NT2/D1 (cell line): Measurements from ENCODE around the gene DCDC2C.

Experiments used
- DNase-seq: peaks from one replicate; pipeline ENCODE4 v3.0.0-alpha.2; 2011; ENCODE audit warnings: low read depth, low spot score
- H3K27me3 ChIP-seq: 2 replicates; pipeline ENCODE4 v1.6.0; 2011; ENCODE audit warnings: mild to moderate bottlenecking; ENCODE audit not compliant: insufficient read length, insufficient read depth
- H3K36me3 ChIP-seq: 2 replicates; pipeline ENCODE4 v1.6.1; 2011; ENCODE audit warnings: mild to moderate bottlenecking, low read length, mixed read lengths; ENCODE audit not compliant: insufficient read depth, insufficient read length
- H3K4me1 ChIP-seq: 2 replicates; pipeline ENCODE4 v1.5.1; 2011; ENCODE audit not compliant: insufficient read depth, insufficient read length
- H3K4me3 ChIP-seq: 2 replicates; pipeline ENCODE4 v1.5.1; 2011; ENCODE audit warnings: low read depth; ENCODE audit not compliant: insufficient read length
- H3K9ac ChIP-seq: 2 replicates; pipeline ENCODE4 v1.6.0; 2011; ENCODE audit warnings: low read depth; ENCODE audit not compliant: insufficient read length
- H3K9me3 ChIP-seq: 2 replicates; pipeline ENCODE4 v1.5.1; 2011; ENCODE audit warnings: mild to moderate bottlenecking, low read length; ENCODE audit not compliant: insufficient read depth
- SUZ12 ChIP-seq: IDR thresholded peaks from 2 replicates; pipeline ENCODE4 v1.6.1; 2011; ENCODE audit not compliant: insufficient read length, insufficient read depth; ENCODE audit errors: extremely low read depth
- YY1 ChIP-seq: IDR thresholded peaks from 2 replicates; pipeline ENCODE4 v1.6.1; 2011; ENCODE audit not compliant: insufficient read length, insufficient read depth
- ZNF274 ChIP-seq: IDR thresholded peaks from 2 replicates; pipeline ENCODE4 v1.6.1; 2011; ENCODE audit warnings: mild to moderate bottlenecking, low read depth, low read length

DCDC2C gene

DNA sequence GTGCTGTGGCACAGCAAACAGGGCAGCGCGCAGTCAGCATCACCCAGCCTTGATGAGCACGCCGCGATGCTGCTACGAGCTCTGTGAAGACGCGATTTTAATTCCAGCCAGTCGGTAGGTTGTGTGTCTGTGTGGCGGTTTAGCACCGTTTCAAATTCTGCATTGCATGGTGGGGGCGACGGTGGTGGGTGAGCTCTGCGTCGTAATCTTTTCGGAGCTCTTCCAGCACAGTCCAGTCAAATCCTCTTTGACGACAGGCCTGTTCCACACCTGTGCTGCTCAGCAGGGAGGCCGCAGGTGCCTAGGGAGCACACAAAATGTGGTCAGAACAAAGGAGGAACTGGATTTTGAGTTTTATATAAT, 36.8 kb upstream of the DCDC2C start:
- Histone ChIP-seq H3K36me3 (no peaks in the 10 kb centered on the region), H3K27me3 (no peaks in the 10 kb centered on the region)

GRCh38 chr2:3667151-3667631, 36.2 kb upstream of the DCDC2C start:
- H3K36me3 ChIP-seq: no peaks in the 10 kb centered on the region
- no peaks in the 10 kb centered on the region for H3K4me1 ChIP-seq
- no peak overlapping the region for H3K9ac ChIP-seq
- TF ChIP-seq YY1 (no peak), ZNF274 (no peak), SUZ12 (no peak)
- DNase-seq: no peak
- no peaks in the 10 kb centered on the region for H3K27me3 ChIP-seq
- no peaks in the 10 kb centered on the region for H3K9me3 ChIP-seq
- no peak overlapping the region for H3K4me3 ChIP-seq

More for the DNA sequence above, 36.8 kb upstream of the DCDC2C start:
- TF ChIP-seq SUZ12 (no peak), ZNF274 (no peak), YY1 (no peak)
- DNase-seq: no peak
- H3K9me3 ChIP-seq: no peaks in the 10 kb centered on the region
- H3K9ac ChIP-seq: no peak overlapping the region
- H3K4me1 ChIP-seq: no peaks in the 10 kb centered on the region
- no peak overlapping the region for H3K4me3 ChIP-seq

DNA sequence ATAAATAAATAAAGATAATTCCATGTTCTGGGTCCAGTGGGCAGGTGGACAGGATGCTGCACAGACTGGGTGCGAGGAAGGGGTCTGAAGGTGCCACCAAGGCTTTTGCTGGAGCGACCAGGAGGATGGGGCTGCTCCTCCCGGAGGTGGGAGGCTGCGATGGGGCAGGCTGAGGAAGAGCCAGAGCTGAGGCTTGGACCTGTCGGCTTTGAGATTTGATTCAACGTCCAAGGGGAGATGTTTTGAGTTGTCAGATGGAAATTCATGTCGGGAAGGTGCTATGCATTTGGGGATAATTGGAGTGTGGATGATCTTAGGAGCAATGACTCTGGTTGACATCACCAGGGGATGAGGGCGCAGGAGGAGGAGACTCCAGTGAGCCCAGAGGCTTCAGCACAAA, 33.7 kb upstream of the DCDC2C start:
- TF ChIP-seq SUZ12 (no peak), YY1 (no peak), ZNF274 (no peak)
- H3K4me3 ChIP-seq: no peak overlapping the region

GRCh38 chr2:3670376-3670775, 33.0 kb upstream of the DCDC2C start:
- Histone ChIP-seq H3K4me1 (no peaks in the 10 kb centered on the region), H3K27me3 (no peaks in the 10 kb centered on the region), H3K36me3 (no peaks in the 10 kb centered on the region), H3K9ac (no peak overlapping the region), H3K4me3 (no peak overlapping the region), H3K9me3 (no peaks in the 10 kb centered on the region)
- DNase-seq: no peak
- TF ChIP-seq YY1: no peak
- no peak for TF ChIP-seq SUZ12
- TF ChIP-seq ZNF274: no peak

More for the DNA sequence above, 33.7 kb upstream of the DCDC2C start:
- Histone ChIP-seq H3K36me3 (no peaks in the 10 kb centered on the region), H3K9ac (no peak overlapping the region), H3K9me3 (no peaks in the 10 kb centered on the region), H3K27me3 (no peaks in the 10 kb centered on the region), H3K4me1 (no peaks in the 10 kb centered on the region)
- no peak for DNase-seq

- no peak for TF ChIP-seq ZNF274
- no peak for TF ChIP-seq YY1
- no peak for TF ChIP-seq SUZ12
- Histone ChIP-seq H3K36me3 (no peaks in the 10 kb centered on the region), H3K9ac (no peak overlapping the region), H3K9me3 (no peaks in the 10 kb centered on the region), H3K27me3 (no peaks in the 10 kb centered on the region), H3K4me3 (no peak overlapping the region), H3K4me1 (no peaks in the 10 kb centered on the region)
- no peak for DNase-seq
Observed at GRCh38 chr2:3670941-3671340, 32.4 kb upstream of the DCDC2C start.

DNA sequence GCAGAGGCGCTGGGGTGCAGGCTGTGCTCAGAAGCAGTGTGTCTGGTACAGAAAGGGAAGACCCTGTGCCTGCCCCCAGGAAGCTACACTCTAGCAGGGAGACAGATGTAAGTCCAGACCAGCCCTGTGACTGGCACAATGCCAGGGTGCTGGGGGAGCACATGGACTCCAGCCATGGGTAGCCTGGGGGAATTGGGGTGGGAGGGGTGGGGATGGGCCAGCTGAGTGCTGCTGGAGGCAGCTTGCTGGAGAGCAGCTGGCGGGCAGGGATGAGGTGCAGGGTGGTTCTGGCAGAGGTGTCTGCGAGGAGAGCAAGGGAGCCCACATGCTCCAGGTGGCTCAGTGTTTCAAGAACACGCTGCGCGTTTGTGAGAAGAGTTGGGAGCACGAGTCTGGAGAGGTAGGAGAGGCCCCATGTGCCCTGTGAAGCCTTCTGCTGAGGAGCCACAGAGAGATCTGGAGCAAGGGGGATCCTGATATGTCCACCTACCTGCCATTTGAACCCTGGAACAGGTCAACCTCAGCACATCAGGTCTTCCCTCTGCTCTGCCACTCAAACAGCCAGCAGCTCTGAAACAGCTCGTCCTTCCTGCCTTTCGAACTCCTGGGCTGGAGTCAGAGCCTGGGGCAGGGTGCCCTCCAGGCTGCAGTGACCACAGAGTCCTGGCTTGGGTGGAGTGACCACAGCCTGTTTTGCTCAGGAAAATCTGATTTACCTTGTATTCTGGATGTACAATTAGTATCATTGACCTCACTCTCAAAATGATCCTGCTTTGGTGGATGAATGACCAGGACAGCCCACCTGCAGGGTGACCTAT, 30.3 kb upstream of the DCDC2C start:
- Histone ChIP-seq H3K36me3 (no peaks in the 10 kb centered on the region), H3K9me3 (no peaks in the 10 kb centered on the region), H3K9ac (no peak overlapping the region), H3K4me3 (no peak overlapping the region), H3K4me1 (no peaks in the 10 kb centered on the region), H3K27me3 (no peaks in the 10 kb centered on the region)
- TF ChIP-seq ZNF274 (no peak), YY1 (no peak), SUZ12 (no peak)
- no peak for DNase-seq

DNA sequence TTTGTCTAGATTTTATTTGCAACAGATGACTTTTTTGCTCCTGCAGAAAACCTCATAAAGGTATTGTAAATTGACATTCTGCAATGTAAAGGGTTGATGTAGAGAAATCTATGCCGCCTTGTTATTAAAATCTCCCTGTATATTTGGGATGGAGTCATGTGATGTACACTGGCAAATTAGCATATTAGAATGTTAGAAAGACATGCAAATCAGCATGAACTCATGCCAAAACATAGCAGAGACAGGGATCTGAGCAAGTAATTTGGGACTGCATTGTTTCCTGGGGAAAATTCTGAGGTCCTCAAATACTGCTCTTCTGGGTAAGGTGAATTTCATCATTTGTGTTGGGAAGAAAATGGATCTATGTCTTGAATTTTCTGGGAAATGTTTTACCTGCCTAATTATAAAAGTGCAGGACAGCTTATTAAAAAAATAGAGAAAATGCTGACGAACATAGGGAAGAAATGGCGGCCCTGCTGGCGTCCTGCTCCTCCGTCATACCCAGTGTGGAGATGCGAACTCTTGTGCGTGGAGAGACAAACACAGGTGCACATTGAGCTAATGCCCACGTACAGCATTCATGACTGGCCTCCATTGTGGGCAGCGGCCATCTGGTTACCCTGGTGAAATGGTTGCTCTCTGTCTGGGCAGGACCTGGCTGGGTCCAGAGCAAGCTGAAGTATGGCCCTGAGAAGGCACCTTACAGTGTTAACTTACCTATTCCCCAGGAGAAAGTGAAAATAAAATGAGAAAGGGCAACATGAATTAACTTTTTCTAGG, 29.1 kb upstream of the DCDC2C start:
- no peak for TF ChIP-seq SUZ12
- Histone ChIP-seq H3K4me1 (no peaks in the 10 kb centered on the region), H3K27me3 (no peaks in the 10 kb centered on the region), H3K4me3 (no peak overlapping the region), H3K36me3 (no peaks in the 10 kb centered on the region), H3K9me3 (no peaks in the 10 kb centered on the region), H3K9ac (no peak overlapping the region)
- no peak for DNase-seq
